Epithelial cell of esophagus (primary cell): Measurements from ENCODE around the gene EIF2S2.

Experiments used
- DNase-seq: peaks from one replicate; pipeline ENCODE4 v3.0.0; 2010; ENCODE audit warnings: low read depth
- H3K4me3 ChIP-seq: 2 replicates; pipeline ENCODE4 v1.5.1; 2011; ENCODE audit warnings: mild to moderate bottlenecking, low read length, control low read depth
- TF ChIP-seq, protein P1 (sequence below): IDR thresholded peaks from 2 replicates; pipeline ENCODE4 v1.5.1; 2011; ENCODE audit warnings: low read depth, mild to moderate bottlenecking, low read length, control low read depth, inconsistent platforms; ENCODE audit not compliant: insufficient read depth; ENCODE audit errors: missing control alignments

The EIF2S2 gene

DNA sequence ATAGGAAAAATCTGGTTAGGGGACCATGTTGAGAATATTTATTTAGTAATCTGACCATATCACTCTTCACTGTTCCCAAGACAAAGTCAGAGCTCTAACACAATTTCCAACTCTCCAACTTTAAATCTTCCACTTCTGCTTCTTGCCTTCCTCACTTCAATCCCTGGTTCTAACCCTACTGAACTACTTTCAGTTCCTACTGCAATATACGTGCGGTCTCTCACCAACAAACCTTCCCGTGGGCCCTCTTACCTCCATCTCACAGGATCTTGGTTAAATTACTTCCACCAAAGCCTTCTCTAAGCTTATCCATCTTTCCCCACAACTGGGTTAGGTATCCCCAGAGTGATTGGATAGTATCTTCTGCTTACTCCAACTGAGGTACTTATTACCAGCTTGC is 8.0 kb downstream of the EIF2S2 start:
- TF ChIP-seq, protein P1, sequence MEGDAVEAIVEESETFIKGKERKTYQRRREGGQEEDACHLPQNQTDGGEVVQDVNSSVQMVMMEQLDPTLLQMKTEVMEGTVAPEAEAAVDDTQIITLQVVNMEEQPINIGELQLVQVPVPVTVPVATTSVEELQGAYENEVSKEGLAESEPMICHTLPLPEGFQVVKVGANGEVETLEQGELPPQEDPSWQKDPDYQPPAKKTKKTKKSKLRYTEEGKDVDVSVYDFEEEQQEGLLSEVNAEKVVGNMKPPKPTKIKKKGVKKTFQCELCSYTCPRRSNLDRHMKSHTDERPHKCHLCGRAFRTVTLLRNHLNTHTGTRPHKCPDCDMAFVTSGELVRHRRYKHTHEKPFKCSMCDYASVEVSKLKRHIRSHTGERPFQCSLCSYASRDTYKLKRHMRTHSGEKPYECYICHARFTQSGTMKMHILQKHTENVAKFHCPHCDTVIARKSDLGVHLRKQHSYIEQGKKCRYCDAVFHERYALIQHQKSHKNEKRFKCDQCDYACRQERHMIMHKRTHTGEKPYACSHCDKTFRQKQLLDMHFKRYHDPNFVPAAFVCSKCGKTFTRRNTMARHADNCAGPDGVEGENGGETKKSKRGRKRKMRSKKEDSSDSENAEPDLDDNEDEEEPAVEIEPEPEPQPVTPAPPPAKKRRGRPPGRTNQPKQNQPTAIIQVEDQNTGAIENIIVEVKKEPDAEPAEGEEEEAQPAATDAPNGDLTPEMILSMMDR, result no peak
- DNase-seq, result no peak
- no peak overlapping the region for H3K4me3 ChIP-seq

DNA sequence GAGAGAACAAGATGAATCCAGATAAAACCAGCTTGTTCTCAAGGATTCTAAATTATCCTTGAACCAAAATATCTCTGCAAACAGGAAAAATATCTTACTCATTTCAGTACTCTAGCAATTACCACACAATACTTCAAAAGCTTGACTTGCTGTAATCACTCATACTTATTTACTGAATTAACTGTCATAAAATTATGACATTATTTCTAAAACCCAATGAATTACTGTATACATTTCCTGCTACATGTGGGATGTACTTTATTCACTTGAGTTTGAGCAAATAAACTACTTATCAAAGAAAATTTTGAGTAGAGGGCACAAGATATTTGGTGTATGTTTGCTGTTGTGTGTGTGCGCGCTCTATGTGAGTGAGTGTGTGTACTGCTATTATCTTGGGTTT is 9.7 kb downstream of the EIF2S2 start:
- TF ChIP-seq, protein P1, result no peak
- no peak overlapping the region for H3K4me3 ChIP-seq
- DNase-seq, result no peak

DNA sequence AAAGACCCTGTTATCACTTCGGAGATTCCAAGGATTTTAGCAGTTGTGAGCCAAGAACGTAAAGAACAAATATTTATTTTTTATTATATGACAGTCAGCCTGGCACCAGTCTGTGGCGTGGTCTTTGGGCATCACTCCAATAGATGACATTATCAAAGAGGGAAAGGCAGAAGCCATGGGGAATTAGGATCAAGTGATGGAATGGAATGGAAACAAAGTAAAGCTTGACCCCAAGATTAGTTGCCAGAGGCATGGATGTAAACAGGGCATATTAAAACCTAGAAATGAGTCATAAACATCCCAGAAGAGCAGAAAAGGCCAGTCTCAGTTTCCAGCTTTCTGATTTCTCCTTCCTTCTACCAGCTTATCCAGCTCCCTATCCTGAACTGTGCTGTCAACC is 11.5 kb downstream of the EIF2S2 start:
- TF ChIP-seq, protein P1, result no peak
- H3K4me3 ChIP-seq, result no peak overlapping the region
- DNase-seq, result no peak

DNA sequence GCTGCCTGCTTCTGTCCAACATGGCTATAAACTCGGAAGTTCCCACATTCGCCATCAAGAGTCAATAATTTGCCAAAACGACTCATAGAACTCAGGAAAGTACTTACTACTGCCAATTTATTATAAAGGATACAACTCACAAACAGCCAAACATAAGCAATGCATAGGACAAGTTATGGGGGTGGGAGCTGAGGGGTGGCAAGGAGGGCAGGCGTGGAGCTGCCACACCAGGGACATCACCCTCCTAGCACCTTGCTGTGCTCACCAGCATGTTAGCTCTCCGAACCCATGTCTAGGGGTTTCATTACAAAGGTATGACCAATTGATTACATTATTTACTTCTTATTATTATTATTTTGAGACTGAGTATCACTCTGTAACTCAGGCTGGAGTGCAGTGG is 12.4 kb downstream of the EIF2S2 start:
- no peak overlapping the region for H3K4me3 ChIP-seq
- no peak for DNase-seq
- TF ChIP-seq, protein P1, result no peak

DNA sequence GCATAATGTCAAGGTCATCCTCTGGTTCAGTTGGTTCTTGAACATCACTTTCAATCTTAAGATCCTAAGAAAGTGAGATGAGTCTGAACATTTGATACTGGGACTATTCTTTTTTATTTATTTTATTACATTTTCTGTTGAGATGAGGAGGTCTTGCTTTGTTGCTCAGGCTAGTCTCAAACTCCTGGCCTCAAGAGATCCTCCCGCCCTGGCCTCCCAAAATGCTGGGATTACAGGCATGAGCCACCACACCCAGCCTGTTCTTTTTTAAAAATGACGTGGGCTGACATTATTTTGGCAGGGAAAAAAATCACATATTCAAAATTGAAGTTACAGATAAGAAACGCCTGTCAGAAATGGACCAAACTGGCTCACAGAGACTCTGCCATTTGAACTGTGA is 13.5 kb downstream of the EIF2S2 start:
- TF ChIP-seq, protein P1, result no peak
- H3K4me3 ChIP-seq, result no peak overlapping the region
- no peak for DNase-seq

DNA sequence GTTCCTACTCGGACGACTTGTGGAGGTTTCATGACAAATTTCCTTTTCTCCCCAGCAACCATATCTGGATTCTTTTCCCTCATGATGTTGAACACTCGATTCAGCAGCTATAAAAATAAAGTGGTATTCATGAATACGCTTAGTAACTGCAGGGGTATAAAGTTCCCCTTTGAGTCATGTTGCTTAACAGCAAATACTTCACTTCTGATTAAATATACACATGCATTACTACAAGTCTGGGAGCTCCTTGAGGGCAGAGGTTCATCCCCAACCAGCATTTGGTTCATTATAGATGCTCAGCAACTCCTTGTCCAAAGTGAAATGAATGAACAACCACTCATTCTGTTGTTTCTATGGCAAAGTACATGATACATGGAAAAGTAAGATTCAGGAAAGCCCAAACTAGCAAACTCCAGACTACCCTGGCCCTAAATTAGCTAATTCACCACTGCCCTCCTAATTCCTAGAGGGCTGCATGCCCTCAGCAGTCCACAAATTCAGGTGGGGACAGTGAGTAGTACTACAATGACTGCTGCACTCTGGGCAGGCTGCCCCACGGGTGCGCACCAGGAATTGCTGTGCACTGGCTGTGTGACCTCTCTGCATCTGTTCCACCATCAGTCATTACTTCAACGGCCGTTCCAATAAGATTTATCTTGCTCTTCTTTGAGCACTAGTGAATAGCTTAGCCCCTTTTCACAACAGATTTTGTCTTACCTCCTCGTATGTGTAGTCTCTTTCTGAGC is 15.2 kb downstream of the EIF2S2 start:
- H3K4me3 ChIP-seq, result no peak overlapping the region
- DNase-seq, result no peak
- TF ChIP-seq, protein P1, result no peak

DNA sequence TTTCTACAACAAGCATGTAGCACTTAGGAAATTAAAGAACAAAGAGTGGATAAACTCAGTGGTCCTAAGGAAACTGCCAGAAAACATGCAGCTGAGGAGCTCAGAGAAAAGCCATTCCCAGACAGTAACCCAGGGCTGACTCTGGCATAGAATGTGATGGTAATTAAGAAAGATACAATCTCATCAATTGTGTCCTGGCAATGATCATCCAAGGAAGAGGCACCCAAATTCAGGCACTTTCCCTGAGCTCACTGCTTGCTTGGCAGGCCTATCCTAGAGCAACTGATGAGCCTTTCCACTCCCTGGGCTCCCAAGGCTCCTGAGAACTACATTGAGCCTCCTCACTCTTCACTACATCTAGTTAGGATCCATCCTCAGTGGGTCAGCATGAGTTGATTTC is 16.2 kb downstream of the EIF2S2 start:
- no peak for DNase-seq
- no peak overlapping the region for H3K4me3 ChIP-seq
- TF ChIP-seq, protein P1, result no peak
